Right renal cortex interstitium (tissue), 3 donors: ENCODE measurements around the gene PPP1R12B. TPM values are rescaled to one million over a fixed set of nuclear protein-coding genes. Genes with fewer than 3 reads are reported as not detected.

Source experiments
- DNase-seq, 3 donors: peaks; one replicate each; pipeline ENCODE4 v3.0.0-alpha.2; 2013; ENCODE audit warnings: low read depth in 3 of 3, low spot score in 2 of 3
- polyA plus RNA-seq, 3 donors: library from polyadenylated mRNA; unstranded; fragments of 120-200 nt; gene quantifications; one replicate each; pipeline ENCODE4 v1.2.1, GENCODE V29; 2013; ENCODE audit not compliant: insufficient read length in 3 of 3

The PPP1R12B gene
- polyA plus RNA-seq, result 10 to 100 TPM; 13.0 to 16.0 (median 15.6) TPM

GRCh38 chr1:202348509-202349205 is at the start of gene PPP1R12B:
PPP1R12B (plus strand) TSS chr1:202348699; CDS start chr1:202348852, 153 bp downstream.
- peak; percentile 93 to 98 (median 97) for DNase-seq

DNA sequence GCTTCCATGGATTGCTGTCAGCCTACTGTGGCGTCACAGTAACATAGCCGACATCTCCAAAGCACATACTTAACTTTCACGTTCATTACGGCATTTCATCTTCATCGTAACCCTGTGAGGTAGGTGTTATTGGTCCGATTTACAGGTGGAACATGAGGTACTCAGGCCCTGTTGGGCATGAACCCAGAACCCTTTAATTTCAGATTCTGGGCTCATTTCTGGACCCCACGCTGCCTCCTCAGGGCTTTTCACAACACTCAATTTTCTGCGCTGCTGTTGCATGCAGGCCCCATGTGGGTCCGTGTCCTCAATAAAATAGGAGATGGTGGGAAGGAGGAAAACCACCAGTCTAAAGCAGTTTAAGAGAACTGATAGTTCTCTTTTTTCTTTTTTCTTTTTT is 46.3 kb upstream of the PPP1R12B start:
- no peak for DNase-seq

- no peak for DNase-seq
These were observed 44.1 kb upstream of the PPP1R12B start for GRCh38 chr1:202304375-202304774.

GRCh38 chr1:202305168-202305567 is 43.3 kb upstream of the PPP1R12B start:
- no peak for DNase-seq

DNA sequence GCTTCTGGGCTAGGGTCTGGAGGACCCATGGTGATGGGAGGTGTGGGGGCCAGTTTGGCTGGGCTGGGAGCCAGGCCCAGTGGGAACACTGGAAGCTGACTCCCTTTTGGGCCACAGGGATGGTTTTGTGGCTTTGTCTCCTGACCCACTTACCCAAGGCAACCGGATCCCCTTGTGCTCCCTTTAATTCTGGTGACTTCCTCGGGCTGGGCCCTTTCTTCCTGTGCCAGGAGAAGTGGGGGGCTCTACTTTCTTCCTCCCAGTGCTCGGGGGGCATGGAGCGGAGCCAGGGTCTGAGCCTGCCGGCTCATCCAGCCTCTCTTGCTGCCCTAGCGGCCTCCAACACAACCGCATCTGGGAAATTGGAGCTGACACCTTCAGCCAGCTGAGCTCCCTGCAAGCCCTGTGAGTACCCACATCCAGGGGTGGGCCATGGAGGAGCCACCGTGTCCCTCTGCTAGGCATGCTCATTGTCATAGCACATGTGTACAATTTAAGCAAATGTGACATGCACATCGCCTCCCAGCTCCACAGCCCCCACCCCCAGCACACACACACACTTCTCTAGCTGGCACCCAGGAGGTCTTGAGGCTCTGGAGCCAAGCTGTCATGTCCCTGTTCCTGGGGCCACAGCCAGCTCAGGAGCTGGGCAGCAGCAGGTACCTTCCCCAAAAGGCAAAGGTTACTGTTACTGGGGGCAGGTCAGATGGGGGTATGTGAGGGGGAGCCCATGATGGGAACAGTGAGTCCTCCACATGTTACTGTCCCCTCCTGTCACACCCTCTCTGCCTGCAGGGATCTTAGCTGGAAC is 41.8 kb upstream of the PPP1R12B start:
- no peak for DNase-seq

- no peak for DNase-seq
These were observed 38.3 kb upstream of the PPP1R12B start for GRCh38 chr1:202310071-202310725.

GRCh38 chr1:202310746-202311145 is 37.8 kb upstream of the PPP1R12B start:
- DNase-seq, result no peak

GRCh38 chr1:202311875-202312635 is 36.4 kb upstream of the PPP1R12B start:
- DNase-seq, result no peak

GRCh38 chr1:202315576-202316168 is 32.8 kb upstream of the PPP1R12B start:
- DNase-seq, result peak; percentile 39 to 69 (median 66)

GRCh38 chr1:202316186-202316585 is 32.3 kb upstream of the PPP1R12B start:
- DNase-seq, result no peak

DNA sequence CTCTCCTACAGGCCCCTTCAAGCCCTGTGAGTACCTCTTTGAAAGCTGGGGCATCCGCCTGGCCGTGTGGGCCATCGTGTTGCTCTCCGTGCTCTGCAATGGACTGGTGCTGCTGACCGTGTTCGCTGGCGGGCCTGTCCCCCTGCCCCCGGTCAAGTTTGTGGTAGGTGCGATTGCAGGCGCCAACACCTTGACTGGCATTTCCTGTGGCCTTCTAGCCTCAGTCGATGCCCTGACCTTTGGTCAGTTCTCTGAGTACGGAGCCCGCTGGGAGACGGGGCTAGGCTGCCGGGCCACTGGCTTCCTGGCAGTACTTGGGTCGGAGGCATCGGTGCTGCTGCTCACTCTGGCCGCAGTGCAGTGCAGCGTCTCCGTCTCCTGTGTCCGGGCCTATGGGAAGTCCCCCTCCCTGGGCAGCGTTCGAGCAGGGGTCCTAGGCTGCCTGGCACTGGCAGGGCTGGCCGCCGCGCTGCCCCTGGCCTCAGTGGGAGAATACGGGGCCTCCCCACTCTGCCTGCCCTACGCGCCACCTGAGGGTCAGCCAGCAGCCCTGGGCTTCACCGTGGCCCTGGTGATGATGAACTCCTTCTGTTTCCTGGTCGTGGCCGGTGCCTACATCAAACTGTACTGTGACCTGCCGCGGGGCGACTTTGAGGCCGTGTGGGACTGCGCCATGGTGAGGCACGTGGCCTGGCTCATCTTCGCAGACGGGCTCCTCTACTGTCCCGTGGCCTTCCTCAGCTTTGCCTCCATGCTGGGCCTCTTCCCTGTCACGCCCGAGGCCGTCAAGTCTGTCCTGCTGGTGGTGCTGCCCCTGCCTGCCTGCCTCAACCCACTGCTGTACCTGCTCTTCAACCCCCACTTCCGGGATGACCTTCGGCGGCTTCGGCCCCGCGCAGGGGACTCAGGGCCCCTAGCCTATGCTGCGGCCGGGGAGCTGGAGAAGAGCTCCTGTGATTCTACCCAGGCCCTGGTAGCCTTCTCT is 30.3 kb upstream of the PPP1R12B start:
- no peak for DNase-seq

DNA sequence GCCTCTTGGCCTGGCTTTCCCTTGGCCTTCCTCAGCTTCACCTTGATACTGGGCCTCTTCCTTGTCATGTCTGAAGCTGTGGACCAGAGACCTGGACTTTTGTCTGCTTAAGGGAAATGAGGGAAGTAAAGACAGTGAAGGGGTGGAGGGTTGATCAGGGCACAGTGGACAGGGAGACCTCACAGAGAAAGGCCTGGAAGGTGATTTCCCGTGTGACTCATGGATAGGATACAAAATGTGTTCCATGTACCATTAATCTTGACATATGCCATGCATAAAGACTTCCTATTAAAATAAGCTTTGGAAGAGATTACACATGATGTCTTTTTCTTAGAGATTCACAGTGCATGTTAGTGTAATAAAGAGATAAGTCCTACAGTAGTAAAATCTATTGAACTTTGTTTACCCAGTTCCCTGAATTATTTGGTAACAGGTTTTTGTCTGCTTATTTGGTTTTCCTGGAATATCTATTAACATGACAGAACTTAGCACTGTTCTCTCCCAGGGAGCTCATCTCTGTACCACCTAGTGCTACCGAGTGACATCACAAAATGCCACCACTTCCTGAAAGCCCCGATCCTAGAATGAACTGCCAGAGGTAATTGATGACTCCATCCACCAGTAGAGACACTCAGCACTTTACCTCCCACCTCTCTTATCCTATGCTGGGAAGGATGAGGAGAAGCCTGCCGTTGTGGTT is 29.0 kb upstream of the PPP1R12B start:
- no peak for DNase-seq

DNA sequence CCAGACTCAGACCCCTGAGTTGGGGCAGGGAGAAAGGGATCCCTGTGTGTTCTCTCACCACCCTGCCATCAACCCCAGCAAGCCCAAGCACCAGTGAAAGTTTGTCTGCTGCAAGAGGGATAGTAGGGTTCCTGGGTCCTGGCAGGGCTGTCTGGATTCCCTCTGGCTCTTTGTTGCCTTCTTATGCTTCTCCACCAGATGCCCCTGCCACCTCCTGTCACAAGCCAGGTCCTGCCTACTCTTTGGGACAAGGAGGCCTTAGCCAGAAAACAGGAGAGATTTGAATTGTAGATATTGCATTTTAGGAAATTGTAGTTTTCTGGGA is 28.5 kb upstream of the PPP1R12B start:
- no peak for DNase-seq

DNA sequence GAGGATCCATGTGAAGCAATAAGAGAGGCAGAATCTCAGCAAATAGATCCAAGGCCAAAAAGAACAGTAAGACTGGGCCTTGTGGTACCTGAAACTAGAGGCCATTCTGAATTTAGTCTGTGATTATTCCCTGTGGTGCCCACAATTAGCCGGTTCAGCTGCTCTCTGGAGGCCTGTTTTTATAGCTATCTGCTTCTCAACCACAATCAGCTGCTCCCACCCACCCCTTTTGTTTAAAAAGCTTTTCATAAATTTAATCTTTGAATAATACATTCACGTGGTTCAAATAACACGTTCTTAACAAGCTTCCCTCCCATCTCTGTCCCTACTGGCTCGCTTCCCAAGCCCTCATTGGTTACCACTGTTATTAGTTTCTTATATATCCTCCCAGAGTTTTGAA is 24.8 kb upstream of the PPP1R12B start:
- DNase-seq, result no peak

DNA sequence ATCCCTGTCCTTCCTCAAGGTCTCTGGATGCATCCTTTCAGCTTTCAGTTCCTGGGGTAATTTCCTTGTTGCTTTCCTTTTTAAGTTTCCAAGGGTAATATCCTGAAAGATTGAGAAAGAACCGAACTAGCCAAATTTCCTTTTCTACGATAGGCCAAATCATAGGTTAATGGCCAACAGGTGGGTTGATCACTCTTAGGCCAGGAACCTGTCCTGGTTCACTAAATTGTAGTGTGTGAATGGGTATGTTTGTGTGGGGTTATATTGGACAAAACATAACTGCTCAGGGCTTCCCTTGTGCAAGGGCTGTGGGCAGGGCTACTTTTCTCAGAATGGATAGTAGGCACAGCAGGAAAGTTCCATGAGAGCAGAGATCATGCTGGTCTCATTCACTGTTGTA is 23.9 kb upstream of the PPP1R12B start:
- no peak for DNase-seq

GRCh38 chr1:202329891-202330290 is 18.6 kb upstream of the PPP1R12B start:
- no peak for DNase-seq

GRCh38 chr1:202333861-202334260 is 14.6 kb upstream of the PPP1R12B start:
- DNase-seq, result no peak

DNA sequence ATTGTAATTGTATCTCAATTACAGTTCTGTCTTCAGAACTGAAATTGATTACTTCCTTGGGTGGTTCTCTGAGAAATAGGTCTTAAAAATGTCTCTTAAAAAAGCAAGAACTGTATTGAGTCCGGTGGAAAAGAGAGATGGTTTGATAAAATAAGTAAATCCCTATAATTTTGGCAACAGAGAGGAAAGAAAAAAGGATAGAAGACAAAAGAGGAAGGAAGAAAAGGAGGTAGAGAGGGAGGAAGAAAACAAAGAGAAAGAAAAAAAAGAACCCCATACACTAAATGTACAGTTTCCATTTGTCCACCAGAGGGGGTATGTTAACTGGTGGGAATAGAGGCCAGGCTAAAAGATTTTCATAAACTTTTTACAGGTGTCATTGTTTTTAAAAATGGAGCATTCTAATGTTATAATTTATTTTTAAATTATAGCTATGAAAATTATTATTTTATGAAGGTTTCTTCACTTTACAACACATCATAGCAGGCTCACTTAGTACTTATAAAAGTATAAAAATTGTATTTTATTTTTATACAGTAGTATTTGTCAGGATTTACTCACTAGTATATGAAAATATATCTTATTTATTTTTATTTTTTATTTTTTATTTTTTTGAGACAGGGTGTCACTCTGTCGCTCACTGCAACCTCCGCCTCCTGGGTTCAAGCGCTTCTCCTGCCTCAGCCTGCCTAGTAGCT is 4.7 kb upstream of the PPP1R12B start:
- no peak for DNase-seq
